GM19035 (cell line): ENCODE results near the gene FRMPD1.
"Not testable (repeated sequence)": the region's sequence is repeated elsewhere in the genome, so short reads cannot be mapped to it uniquely, and the experiment has no call there.

Experiments used
- ATAC-seq: cut with Tn5 transposase; IDR thresholded peaks from one replicate; pipeline ENCODE4 v1.9.1; 2021; ENCODE audit not compliant: unreplicated experiment

Gene FRMPD1

DNA sequence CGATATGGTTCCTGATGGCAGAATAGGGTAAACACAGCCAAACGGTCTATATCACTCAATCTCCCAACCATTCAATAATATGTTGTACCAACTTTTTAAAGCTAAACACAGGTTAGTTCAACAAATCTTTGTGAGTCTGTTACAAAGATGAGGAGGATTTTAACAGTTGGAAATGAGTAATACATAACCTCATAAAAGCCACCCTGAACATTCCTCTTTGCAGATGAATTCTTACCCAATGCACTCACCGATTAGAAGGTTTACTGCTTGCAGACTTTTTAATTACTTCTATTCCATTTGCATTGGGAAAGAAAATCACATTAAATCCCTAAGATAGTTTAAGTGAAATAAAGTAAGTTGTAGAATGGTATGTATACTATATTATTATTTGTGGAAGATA is 79.5 kb downstream of the FRMPD1 start:
- no peak for ATAC-seq

DNA sequence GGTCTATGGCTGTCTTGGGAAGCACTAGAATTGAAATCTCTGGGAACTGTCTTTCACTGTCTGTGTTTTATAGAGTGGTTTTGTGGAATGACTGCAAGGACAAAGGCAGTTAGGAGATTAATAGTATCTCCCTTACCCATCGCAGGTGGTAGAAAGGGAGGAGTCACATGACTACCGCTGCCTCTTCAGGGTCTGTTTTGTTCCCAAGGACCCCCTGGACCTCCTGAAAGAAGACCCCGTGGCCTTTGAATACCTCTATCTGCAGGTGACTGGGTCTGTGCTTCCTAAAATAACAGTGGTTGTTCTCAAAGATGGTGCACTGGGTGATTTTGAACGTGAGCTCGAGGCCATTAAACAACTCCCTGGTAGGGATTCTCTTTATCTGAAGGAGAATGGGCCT is 80.1 kb downstream of the FRMPD1 start:
- ATAC-seq, result no peak

DNA sequence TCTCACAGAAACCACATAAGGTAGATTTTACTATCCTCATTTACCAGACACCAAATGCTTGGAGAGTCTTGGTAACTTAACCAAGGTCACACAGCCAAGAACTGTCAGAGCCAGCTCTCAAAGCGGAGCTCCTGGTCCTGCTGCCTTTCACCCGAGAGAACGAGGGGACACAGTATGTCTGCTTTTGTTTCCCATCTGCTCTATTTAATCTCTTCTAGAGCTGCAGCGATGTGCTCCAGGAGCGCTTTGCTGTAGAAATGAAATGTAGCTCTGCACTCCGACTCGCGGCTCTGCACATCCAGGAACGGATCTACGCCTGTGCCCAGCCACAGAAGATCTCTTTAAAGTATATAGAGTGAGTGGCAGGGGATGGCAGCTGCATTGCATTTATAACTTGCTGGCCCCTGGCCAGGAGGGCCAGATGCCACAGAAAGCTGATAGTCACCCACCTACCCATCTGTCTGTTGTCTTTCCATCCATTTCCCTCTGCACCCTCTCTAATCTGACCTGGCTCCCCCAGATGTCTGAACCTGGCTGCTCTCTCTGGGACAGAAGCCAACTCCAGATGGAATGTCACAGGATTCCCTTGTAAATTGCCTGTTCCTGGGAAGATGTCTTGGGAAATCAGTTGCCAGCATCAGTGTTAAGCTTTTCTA is 81.5 kb downstream of the FRMPD1 start:
- ATAC-seq, result no peak

DNA sequence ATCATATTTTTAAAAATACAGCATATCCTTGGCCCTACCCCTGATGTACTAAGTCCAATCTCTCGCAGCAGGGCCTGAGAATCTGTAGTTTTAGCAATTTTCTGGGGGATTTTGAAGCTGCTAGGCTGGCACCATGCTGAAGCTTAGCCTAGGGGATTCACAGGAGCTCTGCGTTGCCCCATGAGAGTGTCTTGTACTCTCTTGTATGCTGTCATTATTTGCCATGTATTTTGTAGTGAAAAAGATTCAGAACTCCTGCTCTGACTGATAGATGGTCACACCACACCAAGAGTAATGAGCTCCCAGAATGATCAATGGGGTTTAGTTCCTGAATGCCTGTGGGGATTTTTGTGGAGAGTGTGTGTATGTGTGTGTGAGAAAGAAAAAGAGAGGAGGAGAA is 82.2 kb downstream of the FRMPD1 start:
- ATAC-seq, result no peak

DNA sequence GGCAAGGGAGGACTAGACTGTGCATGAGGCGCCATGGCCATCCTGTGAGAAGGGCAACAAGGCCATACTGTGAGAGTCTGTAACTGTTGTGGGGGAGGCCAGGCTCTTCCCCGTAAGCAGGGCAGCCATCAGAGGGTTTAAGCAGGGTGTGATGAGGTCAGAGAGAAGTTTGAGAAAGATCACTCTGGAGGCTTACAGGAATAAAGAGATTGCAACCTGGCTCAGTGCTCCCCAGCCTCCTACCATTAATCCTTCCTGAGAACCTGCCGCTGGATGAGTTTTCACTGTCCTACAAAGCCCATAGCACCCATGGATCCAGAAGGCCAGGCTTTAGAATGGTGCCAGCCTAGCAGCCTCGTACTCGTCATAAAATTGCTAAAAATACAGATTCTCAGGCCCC is 88.5 kb downstream of the FRMPD1 start:
- no peak for ATAC-seq

DNA sequence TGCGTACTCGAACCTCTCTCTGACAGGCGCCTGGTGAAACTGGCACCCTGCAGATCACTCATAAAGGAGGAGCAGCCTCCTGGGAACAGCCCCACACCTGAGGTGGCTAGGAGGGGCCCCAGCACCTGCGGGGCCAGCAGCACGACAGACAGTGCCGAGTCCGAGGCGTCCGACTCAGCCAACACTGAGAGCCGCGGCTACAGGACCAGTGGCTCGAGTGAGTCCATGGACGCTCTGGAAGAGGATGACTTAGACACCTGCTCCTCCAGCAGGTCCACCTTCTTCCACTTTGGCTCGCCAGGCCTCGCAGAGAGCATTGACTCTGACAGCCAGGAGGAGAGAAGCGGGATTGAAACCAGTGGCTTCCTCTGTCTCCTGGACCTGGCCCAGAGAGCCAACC is 89.4 kb downstream of the FRMPD1 start:
- no peak for ATAC-seq

DNA sequence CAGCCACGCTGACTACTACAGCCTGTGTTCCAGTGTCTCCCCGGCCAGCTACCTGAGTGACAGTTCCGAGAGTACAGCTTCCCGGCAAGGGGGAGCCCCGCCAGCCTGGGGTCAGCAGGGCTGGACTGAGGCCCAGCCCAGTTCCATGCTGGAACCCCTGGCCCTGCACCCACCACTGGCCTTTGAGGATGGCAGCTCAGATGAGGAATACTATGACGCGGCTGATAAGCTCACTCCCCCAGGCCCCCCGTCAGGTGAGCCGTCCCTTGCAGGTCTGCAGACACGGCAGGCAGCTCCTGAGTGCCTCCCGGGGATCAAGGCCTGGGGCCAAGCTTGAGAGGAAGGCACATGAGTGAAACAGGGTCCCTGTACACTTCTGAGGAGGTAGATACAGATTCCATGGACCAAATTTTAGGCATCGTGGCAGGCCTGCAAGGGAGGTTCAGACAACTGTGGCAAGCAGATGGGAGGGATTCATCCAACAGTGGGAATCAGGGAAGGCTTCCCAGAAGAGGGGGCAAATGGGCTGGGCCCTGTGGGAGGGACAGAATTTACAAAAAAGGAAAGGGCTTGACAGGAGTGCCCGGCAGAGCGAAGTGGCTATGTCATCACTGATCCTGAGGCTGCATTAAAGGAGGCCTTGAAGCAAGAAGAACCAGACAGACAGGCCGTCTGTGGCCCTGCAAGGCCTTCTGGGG is 90.0 kb downstream of the FRMPD1 start:
- no peak for ATAC-seq

DNA sequence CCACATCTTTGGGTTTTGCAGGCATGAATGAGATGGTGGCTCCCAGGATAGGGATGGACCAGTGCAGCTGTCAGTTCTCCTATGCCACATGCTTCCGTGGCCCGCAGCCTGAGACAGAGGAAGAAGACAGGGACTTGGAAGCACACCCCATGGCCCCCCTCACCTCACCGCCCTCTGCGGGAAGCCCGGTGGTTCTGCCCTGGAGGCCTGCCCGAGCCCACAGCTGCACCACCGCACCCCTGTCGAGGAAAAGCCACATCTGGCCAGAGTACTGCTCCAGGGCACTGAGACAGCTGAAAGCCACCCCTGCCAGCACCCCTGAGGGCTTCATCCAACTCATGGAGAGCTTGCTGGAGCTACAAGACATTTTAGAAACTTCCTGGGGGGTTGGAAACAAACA is 95.2 kb downstream of the FRMPD1 start:
- no peak for ATAC-seq

DNA sequence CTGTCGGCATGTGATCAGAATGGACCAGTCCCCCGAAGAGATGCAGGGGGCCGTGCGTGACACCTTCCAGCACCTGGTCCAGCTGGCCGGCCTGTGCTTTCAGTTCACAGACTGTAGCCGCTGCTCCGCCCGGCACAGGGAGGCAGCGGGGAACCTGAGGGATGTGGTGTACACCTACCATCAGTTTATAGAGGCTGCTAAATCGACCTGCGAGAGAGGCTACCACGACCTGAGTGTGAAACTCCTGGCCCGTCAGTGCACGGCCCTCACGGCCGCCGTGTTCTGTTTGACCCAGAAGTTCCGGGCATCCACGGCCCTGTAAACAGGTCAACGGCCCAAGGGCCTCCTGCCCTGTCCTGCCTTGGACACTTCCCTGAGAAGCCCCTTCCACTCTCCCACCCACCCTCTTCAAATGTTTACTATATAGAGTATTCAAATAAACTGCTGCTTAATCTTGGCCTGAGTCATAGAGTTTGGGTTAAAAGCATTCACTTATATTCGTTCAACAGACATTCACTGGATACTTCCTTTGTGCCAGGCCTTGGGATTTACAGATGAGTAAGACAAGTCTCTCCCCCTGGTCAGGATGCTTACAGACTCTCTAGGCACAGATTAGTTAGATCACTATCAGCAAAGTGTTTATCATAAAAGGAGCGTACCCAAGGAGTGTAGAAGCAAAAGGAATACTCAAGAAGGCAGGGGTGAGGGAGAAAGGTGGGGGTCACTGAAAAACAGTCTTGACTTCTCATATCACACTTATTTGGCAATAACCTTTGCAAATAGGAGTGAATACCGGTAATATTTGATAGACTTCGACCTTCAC is 95.9 kb downstream of the FRMPD1 start:
- ATAC-seq, result no peak

DNA sequence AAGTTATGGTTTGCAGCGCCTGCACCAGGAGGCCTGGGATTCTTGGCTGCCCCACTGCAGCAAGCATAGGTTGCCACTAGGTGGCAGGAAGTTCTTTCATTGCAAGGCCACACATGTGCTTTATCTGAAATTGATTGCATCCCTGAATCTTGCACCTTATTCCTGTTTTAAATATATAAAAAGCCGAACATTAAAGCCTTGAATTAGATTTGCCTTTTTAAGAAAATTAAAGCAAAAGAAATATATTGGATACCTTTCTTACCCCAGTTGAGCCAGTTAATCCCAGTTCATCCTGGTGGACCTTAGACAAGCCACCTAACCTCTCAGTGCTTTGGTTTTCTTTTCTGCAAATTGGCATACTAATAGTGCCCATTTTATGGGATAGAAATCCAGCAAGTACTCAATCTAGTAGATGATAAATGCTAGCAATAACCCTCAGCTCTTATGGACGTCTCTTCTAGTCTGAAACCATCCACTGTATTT is 96.6 kb downstream of the FRMPD1 start:
- ATAC-seq, result no peak

DNA sequence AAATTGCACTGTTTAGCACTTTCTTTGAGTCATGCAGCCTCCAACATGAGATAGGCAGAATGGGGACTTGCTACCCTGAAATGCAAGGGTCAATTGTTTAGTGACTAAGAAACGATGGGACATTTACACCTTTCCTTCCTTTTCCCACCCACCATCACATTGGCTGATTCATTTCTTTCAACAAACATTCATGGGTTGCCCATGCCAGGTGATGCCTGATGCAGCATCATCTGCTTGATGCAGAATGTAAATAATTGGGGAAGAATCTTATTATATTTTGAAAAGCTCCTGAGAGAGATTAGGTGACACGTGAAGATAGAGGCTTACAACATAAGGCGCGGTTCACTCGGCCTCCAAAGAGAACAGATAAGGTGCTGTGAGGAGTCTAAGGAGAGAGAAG is 98.4 kb downstream of the FRMPD1 start:
- ATAC-seq, result no peak

DNA sequence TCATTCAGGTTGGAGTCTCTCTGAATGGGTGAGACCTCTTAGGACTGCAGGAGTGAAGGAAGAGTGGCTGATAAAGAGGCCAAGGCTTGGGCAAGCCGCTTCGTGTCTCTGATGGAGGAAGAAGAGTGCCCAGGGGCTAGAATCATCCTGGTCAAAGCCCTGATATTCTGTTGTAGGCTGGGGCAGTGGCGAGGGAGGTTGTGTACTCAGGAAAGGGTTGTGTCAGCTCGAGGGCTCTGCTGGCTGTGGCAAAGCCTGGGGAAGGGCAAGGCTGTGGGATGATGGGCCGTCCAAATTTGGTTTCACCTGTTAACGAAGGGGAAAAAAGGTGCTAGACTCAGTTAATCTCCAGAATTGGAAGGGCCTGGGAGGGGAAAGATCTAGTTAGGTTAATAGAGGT is 100.4 kb downstream of the FRMPD1 start:
- no peak for ATAC-seq

DNA sequence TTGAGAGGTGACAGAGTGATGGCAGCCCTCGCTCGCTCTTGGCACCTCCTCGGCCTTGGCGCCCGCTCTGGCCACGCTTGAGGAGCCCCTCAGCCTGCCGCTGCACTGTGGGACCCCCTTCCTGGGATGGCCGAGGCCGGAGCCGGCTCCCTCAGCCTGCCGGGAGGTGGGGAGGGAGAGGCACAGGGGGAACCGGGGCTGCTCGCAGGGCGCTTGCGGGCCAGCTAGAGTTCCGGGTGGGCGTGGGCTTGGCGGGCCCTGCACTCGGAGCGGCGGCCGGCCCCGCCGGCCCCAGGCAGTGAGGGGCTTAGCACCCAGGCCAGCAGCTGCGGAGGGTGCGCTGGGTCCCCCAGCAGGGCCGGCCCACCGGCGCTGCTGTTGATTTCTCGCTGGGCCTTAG is 101.0 kb downstream of the FRMPD1 start:
- ATAC-seq, result not testable (repeated sequence)

DNA sequence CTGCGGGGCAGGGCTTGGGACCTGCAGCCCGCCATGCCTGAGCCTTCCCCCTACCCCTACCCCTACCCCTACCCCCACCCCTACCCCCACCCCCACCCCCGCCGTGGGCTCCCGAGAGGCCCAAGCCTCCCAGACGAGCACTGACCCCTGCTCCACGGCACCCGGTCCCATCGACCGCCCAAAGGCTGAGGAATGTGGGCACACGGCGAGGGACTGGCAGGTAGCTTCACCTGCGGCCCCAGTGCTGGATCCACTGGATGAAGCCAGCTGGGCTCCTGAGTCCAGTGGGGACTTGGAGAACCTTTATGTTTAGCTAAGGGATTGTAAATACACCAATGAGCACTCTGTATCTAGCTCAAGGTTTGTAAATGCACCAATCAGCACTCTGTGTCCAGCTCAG is 101.4 kb downstream of the FRMPD1 start:
- not testable (repeated sequence) for ATAC-seq

DNA sequence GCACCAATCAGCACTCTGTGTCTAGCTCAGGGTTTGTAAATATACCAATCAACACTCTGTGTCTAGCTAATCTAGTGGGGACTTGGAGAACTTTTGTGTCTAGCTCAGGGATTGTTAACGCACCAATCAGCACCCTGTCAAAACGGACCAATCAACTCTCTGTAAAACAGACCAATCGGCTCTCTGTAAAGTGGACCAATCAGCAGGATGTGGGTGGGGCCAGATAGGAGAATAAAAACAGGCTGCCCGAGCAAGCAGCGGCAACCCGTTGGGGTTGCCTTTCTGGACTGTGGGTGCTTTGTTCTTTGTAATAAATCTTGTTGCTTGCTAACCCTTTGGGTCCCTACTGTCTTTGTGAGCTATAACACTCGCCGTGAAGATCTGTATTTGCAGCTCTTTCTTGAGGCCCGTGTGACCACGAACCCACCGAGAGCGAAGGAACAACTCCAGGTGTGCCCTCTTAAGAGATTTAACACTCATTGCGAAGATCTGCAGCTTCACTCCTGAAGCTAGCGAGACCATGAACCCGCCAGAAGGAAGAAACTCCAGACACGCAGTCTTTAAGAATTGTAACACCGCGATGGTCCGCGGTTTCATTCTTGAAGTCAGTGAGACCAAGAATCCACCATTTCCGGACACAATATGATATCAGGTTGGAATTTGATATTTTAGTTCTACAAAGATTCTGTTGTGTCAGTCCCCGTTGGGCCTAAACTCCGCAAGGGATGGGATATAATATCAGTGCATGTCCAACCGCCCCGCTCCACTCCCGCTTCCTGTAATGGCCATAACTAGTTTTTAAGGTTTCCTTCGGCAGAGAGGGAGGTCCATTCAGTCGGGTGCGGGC is 102.1 kb downstream of the FRMPD1 start:
- ATAC-seq, result no peak

DNA sequence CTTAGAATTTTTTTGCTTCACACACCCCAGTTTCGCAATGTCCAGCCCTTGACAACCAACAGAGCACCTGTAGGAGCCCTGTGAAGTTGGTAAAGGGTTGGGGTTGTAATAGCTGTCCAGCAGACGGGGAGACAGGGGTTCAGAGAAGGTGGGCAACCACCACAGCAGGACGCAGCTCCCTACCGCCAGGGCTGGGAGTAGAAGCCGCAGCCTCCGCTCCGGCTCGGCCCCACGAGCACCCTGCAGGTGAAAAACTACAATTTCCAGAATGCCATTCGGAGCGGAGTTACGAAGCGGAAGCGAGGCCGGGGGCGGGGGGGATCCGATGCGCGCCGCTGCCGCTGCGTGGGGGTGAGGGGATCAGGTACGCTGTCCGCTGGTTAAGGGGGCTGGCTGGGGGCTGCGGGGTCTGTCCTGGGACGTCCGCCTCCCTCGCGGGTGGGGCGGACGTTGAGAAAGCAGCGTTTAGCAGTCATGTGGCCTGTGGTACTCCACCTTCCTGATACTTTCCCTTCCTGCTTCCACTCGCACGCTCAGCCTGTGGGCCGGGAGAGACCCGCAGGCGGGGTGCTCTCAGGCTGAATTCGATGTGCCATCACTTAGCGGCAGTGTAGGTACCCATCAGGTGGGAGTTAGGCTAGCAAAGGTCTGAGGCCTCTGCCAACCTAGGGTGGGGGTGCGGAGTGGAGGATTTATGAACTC is 102.9 kb downstream of the FRMPD1 start, which contains the start of gene TRMT10B:
TRMT10B (plus strand) TSS at position 317 of the 702 bp plus-strand sequence. CDS start 8,127 bp downstream, outside the sequence.
- peak; percentile 94 for ATAC-seq

DNA sequence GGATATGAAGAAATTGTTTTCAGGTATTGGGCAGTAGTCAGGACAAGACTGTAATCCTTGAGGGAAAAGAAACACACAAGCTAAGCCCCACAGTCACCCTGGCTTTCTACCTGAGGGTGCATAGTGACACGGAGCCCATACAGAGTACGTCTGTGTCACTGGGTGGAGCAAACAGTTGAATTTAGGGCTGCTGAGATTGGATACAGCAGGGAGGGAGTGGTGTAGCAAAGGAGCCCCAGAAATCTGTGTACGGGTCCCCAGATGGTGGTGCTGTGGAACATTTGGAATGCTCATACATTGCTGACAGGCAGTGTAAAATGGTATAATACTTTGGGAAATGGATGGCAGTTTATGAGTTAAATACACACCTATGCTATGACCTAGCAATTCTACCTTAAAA is 108.0 kb downstream of the FRMPD1 start:
- no peak for ATAC-seq

DNA sequence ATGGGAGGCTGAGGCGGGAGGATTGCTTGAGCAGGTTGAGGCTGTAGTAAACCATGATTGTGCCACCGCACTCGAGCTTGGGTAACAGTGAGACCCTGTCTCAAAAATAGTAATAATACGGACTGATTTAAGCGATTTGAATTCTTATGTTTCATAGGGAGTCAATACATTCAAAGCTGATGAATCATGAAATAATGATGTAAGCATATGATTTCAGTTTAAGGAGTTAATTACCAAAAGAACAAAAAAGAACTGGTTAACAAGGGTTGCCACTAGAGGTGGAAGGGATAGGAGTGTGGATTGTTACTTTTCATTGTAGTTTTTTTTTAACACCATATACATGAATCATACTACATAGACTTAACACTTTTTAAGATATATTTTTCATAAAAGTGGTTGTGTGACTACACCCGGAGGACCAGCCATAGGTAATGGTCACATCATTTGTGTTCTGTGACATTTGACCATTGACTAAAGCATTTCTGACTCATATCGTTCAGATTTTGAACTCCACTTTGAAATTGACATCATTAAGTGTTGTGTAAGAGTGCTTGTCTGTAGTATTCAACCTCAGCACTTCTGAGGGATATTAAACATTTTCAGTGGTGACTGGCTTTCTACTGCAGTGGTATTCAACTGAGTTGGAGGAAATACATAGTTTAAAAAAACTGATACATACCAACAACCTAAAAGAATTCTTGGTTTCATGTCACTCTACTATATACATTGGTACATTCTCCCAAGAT is 109.8 kb downstream of the FRMPD1 start:
- ATAC-seq, result no peak

DNA sequence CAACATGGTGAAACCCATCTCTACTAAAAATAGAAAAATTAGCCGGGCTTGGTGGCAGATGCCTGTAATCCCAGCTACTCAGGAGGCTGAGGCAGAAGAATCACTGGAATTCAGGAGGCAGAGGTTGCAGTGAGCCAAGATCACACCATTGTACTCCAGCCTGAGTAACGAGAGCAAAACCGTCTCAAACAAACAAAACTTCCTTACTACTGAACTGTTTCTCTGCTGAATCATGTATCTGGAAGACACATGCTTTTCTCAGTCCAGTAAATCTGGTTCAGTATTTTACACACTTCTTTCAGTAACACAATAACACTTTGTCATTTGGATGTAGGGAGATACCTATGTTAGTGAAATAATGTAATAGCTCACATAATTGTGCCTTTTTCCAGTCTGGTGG is 110.8 kb downstream of the FRMPD1 start:
- no peak for ATAC-seq

DNA sequence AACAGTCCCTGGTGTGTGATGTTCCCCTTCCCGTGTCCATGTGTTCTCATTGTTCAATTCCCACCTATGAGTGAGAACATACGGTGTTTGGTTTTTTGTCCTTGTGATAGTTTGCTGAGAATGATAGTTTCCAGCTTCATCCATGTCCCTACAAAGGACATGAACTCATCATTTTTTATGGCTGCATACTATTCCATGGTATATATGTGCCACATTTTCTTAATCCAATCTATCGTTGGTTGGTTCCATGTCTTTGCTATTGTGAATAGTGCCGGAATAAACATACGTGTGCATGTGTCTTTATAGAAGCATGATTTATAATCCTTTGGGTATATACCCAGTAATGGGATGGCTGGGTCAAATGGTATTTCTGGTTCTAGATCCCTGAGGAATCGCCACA is 114.5 kb downstream of the FRMPD1 start:
- not testable (repeated sequence) for ATAC-seq
